H54 (cell line): ENCODE data around the gene MRPL40.

ENCODE experiments used
- DNase-seq: peaks from one replicate; pipeline ENCODE4 v3.0.0; 2011; ENCODE audit warnings: low spot score, mixed read lengths; ENCODE audit not compliant: insufficient read length
- FAIRE-seq: peaks from 3 replicates; lab custom pipeline; 2011; peaks lifted over from hg19 to GRCh38; lab: Jason Lieb, UNC
- POLR2A ChIP-seq: IDR thresholded peaks from 2 replicates; pipeline ENCODE4 v1.6.1; 2011; ENCODE audit warnings: low read depth, mild to moderate bottlenecking, low read length

The MRPL40 gene

GRCh38 chr22:19455033-19455432 lies 22.7 kb downstream of the MRPL40 start:
- DNase-seq (no peak), FAIRE-seq (no peak)
- no peak for TF ChIP-seq POLR2A

- DNase-seq (no peak), FAIRE-seq (no peak)
- no peak for TF ChIP-seq POLR2A
These were observed 23.4 kb downstream of the MRPL40 start for GRCh38 chr22:19455585-19456370.

GRCh38 chr22:19456541-19456940 lies 24.2 kb downstream of the MRPL40 start:
- no peak for DNase-seq
- no peak for TF ChIP-seq POLR2A
- FAIRE-seq: no peak

- DNase-seq (no peak), FAIRE-seq (no peak)
- TF ChIP-seq POLR2A: no peak
These were observed 25.6 kb downstream of the MRPL40 start for GRCh38 chr22:19457828-19458428.

- FAIRE-seq (no peak), DNase-seq (no peak)
- no peak for TF ChIP-seq POLR2A
These were observed 27.7 kb downstream of the MRPL40 start for GRCh38 chr22:19460036-19460435.

GRCh38 chr22:19461506-19461905 lies 29.2 kb downstream of the MRPL40 start:
- FAIRE-seq: no peak
- TF ChIP-seq POLR2A: no peak
- DNase-seq: no peak

GRCh38 chr22:19463008-19463407 lies 30.7 kb downstream of the MRPL40 start:
- DNase-seq (no peak), FAIRE-seq (no peak)
- no peak for TF ChIP-seq POLR2A

- DNase-seq (no peak), FAIRE-seq (no peak)
- no peak for TF ChIP-seq POLR2A
These were observed 31.4 kb downstream of the MRPL40 start for GRCh38 chr22:19463491-19464469.

GRCh38 chr22:19464546-19464945 lies 32.2 kb downstream of the MRPL40 start:
- DNase-seq (no peak), FAIRE-seq (no peak)
- TF ChIP-seq POLR2A: no peak

GRCh38 chr22:19464975-19465374 lies 32.6 kb downstream of the MRPL40 start:
- TF ChIP-seq POLR2A: no peak
- FAIRE-seq: no peak
- no peak for DNase-seq

GRCh38 chr22:19466126-19466716 lies 33.9 kb downstream of the MRPL40 start:
- no peak for FAIRE-seq
- no peak for DNase-seq
- no peak for TF ChIP-seq POLR2A

GRCh38 chr22:19466848-19467752 lies 34.8 kb downstream of the MRPL40 start:
- no peak for FAIRE-seq
- no peak for TF ChIP-seq POLR2A
- DNase-seq: no peak
